Adrenal gland (tissue), 5 donors: ENCODE results near the gene TEX264.

Experiments
- POLR2A ChIP-seq, 2 donors: fragments of 450-650 bp; IDR thresholded peaks; one replicate each; pipeline ENCODE4 v1.6.1; 2017; ENCODE audit warnings: antibody characterized with exemption in 2 of 2, mild to moderate bottlenecking in 2 of 2, moderate library complexity in 1 of 2
- TF ChIP-seq, protein P1 (sequence below), 6 experiments: fragments of 450-650 bp in 4 of 6; fragments of 200-600 bp in 2 of 6; sonication (generic) in 1 of 6; IDR thresholded peaks; 1 replicate in 5 of 6; 2 replicates in 1 of 6; pipeline versions ENCODE4 v1.5.1 to v1.8.0; 2016 to 2021; ENCODE audit warnings: antibody characterized with exemption in 6 of 6, mild to moderate bottlenecking in 2 of 6, moderate library complexity in 1 of 6
- donor health status: DM: no; HTN: no; CAD: no.

DNA sequence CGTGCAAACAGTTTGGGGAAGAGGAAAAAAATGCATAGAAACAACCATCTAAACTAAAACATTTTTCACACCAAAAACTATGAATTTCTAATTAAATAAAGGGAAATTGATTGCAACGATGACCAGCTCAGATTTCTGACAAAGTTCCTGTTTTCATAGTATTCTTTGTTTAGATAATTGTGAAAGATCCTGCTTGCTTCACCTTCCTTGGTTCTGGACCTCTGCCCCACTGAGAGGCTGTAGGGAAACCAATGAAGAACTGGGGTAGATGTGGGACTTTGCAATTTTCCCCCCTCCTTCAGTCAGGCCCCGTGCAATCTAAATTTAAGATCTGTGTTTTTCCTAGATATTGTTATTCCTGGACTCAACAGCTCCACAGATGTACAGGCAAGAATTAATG lies 13.8 kb upstream of the TEX264 start:
- no peak for TF ChIP-seq POLR2A (IDR thresholded peaks at IDR 0.05)
- TF ChIP-seq, protein P1, sequence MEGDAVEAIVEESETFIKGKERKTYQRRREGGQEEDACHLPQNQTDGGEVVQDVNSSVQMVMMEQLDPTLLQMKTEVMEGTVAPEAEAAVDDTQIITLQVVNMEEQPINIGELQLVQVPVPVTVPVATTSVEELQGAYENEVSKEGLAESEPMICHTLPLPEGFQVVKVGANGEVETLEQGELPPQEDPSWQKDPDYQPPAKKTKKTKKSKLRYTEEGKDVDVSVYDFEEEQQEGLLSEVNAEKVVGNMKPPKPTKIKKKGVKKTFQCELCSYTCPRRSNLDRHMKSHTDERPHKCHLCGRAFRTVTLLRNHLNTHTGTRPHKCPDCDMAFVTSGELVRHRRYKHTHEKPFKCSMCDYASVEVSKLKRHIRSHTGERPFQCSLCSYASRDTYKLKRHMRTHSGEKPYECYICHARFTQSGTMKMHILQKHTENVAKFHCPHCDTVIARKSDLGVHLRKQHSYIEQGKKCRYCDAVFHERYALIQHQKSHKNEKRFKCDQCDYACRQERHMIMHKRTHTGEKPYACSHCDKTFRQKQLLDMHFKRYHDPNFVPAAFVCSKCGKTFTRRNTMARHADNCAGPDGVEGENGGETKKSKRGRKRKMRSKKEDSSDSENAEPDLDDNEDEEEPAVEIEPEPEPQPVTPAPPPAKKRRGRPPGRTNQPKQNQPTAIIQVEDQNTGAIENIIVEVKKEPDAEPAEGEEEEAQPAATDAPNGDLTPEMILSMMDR (IDR thresholded peaks at IDR 0.05), result no peak
